Pulmonary artery endothelial cell (primary cell): ENCODE data around the gene NXNL1. TPM values are rescaled to one million over a fixed set of nuclear protein-coding genes. Genes with fewer than 3 reads are reported as not detected.
"Not testable (repeated sequence)": the region's sequence is repeated elsewhere in the genome, so short reads cannot be mapped to it uniquely, and the experiment has no call there.

ENCODE experiments used
- DNase-seq: peaks from one replicate; pipeline ENCODE4 v3.0.0-alpha.2; 2011; ENCODE audit warnings: low read depth, low spot score
- total RNA-seq: library from RNA; depleted of rRNA; stranded (reverse); fragments of >200 nt; gene quantifications from 2 replicates; pipeline ENCODE4 v1.2.3, GENCODE V29; 2014

Gene NXNL1
- total RNA-seq, 1 donor from 2014 or later, result not detected

GRCh38 chr19:17486545-17487240 lies 26.0 kb upstream of the NXNL1 start:
- no peak for DNase-seq

- no peak for DNase-seq
Measured at GRCh38 chr19:17484520-17485185, 23.9 kb upstream of the NXNL1 start.

DNA sequence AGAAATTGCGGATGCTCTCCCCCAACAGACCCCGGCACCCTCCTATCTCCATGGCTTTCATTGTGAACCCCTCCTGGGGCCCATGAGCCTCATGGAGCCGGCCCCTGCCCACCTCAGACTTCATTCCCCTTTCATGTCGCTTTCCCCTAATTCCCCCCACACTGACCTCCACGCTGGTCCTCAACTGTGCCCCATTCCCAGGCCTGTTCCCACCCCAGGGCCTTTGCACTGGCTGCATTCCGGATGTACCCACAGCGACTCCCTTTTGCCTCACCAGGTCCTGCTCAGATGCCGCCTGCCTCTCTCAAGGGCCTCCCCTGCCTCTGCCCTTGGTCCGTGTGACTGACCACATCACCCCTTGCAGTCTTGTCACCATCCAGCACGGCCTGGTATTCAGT lies 22.9 kb upstream of the NXNL1 start:
- no peak for DNase-seq

DNA sequence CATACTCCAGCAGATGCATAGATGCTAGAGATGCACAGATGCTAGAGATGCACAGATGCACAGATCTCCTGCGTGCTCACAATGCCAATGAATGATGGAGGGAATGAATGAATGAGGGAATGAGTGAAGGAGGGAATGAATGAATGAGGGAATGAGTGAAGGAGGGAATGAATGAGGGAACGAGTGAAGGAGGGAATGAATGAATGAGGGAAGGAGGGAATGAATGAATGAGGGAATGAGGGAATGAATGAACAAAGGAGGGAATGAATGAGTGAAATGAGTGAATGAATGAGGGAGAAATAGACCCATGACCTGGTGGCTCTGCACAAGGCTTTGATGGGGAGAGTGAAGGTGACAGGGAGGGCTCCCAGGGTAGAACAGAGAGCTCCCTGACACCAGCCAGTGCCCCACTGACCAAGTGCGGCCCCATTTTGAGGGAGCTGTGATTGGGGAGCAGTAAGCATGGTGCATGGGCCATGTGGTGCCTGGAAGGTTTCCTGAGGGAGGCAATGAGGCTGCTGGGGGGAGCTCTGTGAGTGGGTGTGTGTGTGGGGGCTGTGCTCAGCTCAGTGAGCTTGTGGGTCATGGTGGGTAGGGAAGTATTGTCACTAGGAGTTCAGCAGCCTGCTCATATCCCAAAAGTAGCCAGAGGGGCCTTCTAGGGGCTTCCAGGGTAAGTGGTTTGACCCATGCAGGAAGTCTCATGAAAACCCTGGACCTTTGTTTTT lies 22.3 kb upstream of the NXNL1 start:
- no peak for DNase-seq

GRCh38 chr19:17481986-17482385 lies 21.3 kb upstream of the NXNL1 start:
- no peak for DNase-seq

- DNase-seq, result no peak
Measured at GRCh38 chr19:17479325-17479791, 18.6 kb upstream of the NXNL1 start.

GRCh38 chr19:17475541-17476115 lies 14.9 kb upstream of the NXNL1 start:
- no peak for DNase-seq

- DNase-seq, result not testable (repeated sequence)
Measured at GRCh38 chr19:17475011-17475540, 14.3 kb upstream of the NXNL1 start.

- no peak for DNase-seq
Measured at GRCh38 chr19:17473041-17473440, 12.3 kb upstream of the NXNL1 start.

DNA sequence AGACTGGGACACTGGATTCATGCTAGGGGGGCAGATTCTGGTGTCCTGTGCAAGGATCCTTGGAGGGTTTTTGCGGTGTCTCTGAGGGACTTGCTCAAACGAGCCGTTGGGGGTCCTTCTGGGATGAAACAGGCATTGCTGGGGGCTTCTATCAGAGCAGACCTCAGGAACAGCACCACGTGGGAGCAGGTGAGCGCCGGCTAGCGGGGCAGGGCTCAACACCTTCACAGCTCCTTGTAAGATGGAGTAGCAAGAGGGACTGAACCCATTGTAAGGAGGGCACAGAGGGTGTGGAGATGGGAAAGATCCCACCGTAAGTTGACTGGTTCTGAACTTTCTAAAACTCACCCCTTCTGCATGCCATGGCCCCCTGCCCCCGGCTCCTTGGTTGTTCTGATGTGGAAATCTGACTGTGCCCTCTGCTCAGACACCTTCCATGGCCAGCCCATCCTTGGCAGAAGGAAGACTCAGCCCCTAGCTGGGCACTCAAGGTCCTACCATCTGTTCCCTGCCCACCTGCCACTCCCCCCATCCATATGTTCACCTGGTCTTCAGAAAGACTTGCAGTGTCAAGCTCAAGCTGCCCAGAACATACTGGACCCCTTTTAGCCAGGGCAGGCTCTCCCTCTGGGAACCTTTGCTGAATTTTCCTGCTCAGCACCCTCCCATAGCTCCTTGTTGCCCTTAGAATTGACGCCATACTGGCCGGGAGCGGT lies 10.8 kb upstream of the NXNL1 start:
- no peak for DNase-seq

- peak; percentile 94 for DNase-seq
Measured at GRCh38 chr19:17470068-17470841, 9.5 kb upstream of the NXNL1 start, which contains the start of gene SLC27A1. TSS of gene SLC27A1 (plus strand) at chr19:17470524. CDS start at chr19:17470541, 17 bp downstream.

DNA sequence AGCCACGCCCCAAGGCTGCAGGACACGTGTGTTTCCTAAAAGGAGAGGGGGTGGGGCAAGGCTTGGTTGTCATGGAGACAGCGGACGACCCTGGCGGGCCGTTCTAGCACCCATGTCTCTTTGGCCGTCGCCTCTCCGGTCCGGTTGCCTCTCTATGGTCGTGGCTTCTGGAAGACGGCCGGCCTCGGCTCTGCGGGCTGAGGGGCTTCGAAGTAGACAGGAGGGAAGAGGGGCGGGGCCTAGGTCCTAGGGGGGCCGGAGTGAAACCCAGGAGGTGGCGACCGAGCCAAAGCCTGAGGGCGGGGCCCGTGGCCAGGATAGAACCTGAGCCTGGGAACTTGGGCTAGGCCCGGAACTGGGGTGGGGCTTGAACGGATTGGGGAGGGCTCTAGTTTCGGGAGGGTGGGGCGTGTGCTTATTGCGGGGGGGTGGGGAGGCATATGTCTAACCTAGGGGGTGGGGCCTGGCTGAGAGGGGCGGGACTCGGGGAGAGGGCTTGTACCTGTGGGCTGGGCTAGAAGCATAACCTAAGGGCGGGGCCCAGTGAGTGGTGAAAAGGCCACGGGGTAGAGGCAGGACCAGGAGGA lies 8.8 kb upstream of the NXNL1 start:
- peak; percentile 57 for DNase-seq

- no peak for DNase-seq
Measured at GRCh38 chr19:17469092-17469480, 8.4 kb upstream of the NXNL1 start.

DNA sequence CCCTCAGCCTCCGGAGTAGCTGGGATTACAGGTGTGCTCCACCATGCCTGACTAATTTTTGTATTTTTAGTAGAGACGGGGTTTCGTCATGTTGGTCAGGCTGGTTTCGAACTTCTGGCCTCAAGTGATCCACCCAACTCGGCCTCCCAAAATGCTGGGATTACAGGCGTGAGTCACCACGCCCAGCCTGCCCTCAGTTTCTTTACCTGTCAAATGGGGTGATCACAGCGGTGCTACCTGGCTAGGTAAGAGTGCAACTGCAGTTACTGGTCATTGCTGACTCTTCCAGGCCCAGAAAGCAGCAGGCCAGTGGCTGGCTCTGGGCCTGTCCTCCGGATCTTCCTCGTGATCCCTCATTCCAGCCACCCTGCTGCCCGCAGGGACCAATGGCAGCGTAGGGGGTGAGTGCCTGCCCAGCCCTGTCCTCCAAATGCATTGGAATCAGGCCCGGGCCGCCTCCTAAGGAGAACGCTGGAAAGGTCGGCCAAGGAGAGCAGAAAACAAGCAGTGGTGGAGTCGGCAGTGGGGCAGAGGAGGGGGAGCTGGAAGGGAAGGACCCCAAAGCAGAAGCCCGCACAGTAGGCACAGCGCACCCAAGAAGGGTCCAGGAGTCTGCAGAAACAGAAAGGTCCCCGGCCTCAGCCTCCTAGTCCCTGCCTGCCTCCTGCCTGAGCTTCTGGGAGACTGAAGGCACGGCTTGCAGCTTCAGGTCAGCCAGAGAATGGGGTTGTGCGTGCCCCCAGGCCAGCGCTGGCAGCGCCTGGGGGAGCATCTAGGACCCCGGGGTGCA lies 7.8 kb upstream of the NXNL1 start:
- DNase-seq, result no peak

- no peak for DNase-seq
Measured at GRCh38 chr19:17467471-17468301, 7.0 kb upstream of the NXNL1 start.

DNA sequence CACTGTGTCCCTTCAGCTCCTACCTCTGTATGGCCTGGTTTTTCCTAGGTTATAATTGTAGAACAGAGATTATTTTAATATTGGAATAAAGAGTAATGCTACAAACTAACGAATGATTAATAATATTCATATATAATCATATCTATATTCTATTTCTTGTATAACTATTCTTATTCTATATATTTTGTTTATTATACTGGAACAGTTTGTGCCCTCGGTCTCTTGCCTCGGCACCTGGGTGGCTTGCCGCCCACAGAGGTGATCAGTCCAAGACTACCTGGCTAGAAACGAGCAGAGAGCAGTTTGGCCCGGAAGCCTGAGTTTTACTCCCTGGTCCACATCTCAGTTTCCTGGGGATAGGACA lies 5.7 kb upstream of the NXNL1 start:
- DNase-seq, result no peak

GRCh38 chr19:17458970-17459369 lies 1.8 kb downstream of the NXNL1 start:
- DNase-seq, result no peak

GRCh38 chr19:17457616-17458015 lies 3.1 kb downstream of the NXNL1 start:
- DNase-seq, result no peak
